ENCODE results near the gene SMDT1.

- TF ChIP-seq CTCF (IDR thresholded peaks at IDR 0.05; ENCODE audit: low read depth, low read length, missing input control) = no peak
- no peak for TF ChIP-seq MAX (IDR thresholded peaks at IDR 0.05)
- TF ChIP-seq ZBTB33 (IDR thresholded peaks at IDR 0.05) = no peak
- no peak for TF ChIP-seq RAD21 (IDR thresholded peaks at IDR 0.05)
- TF ChIP-seq SP1 (IDR thresholded peaks at IDR 0.05) = no peak
- TF ChIP-seq REST (IDR thresholded peaks at IDR 0.05) = no peak
- no peak for TF ChIP-seq JUND (IDR thresholded peaks at IDR 0.05)
These were observed 28.8 kb upstream of the SMDT1 start for GRCh38 chr22:42050641-42051180.

Measured in liver (tissue), 3 donors.